GM10266 (cell line): ENCODE data around the gene PGAM1.
A peak's percentile ranks its signal among the peaks of the same experiment; 100 is the strongest.

Source experiments
- DNase-seq: peaks from one replicate; pipeline ENCODE4 v3.0.0; 2012; ENCODE audit errors: extremely low spot score
- CTCF ChIP-seq: IDR thresholded peaks from 2 replicates; pipeline ENCODE4 v1.5.1; 2012; ENCODE audit warnings: mild to moderate bottlenecking, low read depth; ENCODE audit not compliant: control insufficient read depth, insufficient read depth; ENCODE audit errors: missing control alignments

The PGAM1 gene

GRCh38 chr10:97456034-97456685, 30.2 kb downstream of the PGAM1 start:
- TF ChIP-seq CTCF, result no peak
- DNase-seq, result no peak

- no peak for DNase-seq
- no peak for TF ChIP-seq CTCF
Observed at GRCh38 chr10:97456686-97457065, 30.7 kb downstream of the PGAM1 start.

GRCh38 chr10:97459111-97459510, 33.1 kb downstream of the PGAM1 start:
- TF ChIP-seq CTCF, result no peak
- DNase-seq, result no peak

- no peak for TF ChIP-seq CTCF
Observed at GRCh38 chr10:97459933-97460332, 33.9 kb downstream of the PGAM1 start.

GRCh38 chr10:97462309-97462708, 36.3 kb downstream of the PGAM1 start:
- TF ChIP-seq CTCF, result no peak
- DNase-seq, result no peak

More at GRCh38 chr10:97459933-97460332, 33.9 kb downstream of the PGAM1 start:
- no peak for DNase-seq

GRCh38 chr10:97463363-97464132, 37.6 kb downstream of the PGAM1 start:
- peak; percentile 75 for TF ChIP-seq CTCF

GRCh38 chr10:97464226-97464625, 38.2 kb downstream of the PGAM1 start:
- DNase-seq, result no peak

More at GRCh38 chr10:97463363-97464132, 37.6 kb downstream of the PGAM1 start:
- DNase-seq, result peak; percentile 52

More at GRCh38 chr10:97464226-97464625, 38.2 kb downstream of the PGAM1 start:
- TF ChIP-seq CTCF, result no peak
